ENCODE measurements around the gene SPATA3.

SPATA3 gene

DNA sequence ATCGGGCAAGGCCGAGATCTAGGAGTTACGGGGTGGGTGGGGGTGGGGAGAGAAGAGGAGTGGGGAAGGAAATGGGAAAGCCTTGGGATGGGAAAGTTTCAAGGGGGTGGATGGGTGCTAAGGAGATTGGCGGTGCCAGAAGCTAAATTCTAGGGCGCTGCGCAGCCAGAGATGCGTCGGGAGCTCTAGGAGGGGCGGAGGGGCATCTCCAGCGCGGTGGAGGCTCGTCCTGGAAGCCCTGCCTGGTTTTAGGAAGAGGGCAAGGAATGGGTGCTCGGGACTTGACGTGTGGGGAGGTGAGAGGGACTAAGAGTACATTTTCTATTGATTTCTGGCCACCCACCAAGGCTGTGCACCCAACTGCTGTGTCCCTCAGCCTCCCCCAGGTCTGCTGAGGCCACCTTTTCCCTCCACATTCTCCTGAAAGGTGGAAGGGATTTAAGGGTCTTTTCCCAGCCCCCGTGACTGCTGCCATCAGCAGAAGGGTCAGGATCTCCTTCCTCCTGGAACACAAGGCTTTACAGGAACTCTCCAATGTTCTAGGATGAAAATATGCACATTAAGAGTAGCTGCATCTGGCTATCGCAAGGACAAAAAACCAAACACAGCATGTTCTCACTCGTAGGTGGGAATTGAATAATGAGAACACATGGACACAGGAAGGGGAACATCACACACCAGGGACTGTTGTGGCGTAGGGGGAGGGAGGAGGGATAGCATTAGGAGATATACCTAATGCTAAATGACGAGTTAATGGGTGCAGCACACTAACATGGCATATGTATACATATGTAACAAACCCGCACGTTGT is 42.8 kb downstream of the SPATA3 start:
- TF ChIP-seq, protein P1, sequence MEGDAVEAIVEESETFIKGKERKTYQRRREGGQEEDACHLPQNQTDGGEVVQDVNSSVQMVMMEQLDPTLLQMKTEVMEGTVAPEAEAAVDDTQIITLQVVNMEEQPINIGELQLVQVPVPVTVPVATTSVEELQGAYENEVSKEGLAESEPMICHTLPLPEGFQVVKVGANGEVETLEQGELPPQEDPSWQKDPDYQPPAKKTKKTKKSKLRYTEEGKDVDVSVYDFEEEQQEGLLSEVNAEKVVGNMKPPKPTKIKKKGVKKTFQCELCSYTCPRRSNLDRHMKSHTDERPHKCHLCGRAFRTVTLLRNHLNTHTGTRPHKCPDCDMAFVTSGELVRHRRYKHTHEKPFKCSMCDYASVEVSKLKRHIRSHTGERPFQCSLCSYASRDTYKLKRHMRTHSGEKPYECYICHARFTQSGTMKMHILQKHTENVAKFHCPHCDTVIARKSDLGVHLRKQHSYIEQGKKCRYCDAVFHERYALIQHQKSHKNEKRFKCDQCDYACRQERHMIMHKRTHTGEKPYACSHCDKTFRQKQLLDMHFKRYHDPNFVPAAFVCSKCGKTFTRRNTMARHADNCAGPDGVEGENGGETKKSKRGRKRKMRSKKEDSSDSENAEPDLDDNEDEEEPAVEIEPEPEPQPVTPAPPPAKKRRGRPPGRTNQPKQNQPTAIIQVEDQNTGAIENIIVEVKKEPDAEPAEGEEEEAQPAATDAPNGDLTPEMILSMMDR (IDR thresholded peaks at IDR 0.05; ENCODE audit: insufficient read depth, low read depth, low read length, missing control alignments), result no peak
- H3K4me3 ChIP-seq (ENCODE audit: low read length), result no peak overlapping the region
- no peak for DNase-seq (ENCODE audit: low read depth)

DNA sequence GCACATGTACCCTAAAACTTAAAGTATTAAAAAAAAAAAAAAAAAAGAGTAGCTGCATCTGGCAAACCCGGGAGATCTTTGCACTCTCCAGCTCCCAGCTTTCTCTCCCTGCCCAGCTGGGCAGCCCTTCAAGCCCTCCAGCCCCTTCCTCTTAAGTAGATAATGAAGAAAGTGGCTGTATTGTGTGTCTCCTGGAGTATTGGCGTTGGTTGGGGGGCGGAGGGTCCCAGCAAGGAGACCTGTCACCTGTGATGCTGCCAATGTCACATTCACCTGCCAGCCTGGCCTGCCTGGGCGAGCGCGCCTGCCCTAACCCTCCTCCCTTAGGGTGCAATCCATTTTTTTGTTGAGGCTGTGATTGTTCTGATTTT is 43.4 kb downstream of the SPATA3 start:
- TF ChIP-seq, protein P1 (IDR thresholded peaks at IDR 0.05; ENCODE audit: insufficient read depth, low read depth, low read length, missing control alignments), result no peak
- DNase-seq (ENCODE audit: low read depth), result no peak
- no peak overlapping the region for H3K4me3 ChIP-seq (ENCODE audit: low read length)

DNA sequence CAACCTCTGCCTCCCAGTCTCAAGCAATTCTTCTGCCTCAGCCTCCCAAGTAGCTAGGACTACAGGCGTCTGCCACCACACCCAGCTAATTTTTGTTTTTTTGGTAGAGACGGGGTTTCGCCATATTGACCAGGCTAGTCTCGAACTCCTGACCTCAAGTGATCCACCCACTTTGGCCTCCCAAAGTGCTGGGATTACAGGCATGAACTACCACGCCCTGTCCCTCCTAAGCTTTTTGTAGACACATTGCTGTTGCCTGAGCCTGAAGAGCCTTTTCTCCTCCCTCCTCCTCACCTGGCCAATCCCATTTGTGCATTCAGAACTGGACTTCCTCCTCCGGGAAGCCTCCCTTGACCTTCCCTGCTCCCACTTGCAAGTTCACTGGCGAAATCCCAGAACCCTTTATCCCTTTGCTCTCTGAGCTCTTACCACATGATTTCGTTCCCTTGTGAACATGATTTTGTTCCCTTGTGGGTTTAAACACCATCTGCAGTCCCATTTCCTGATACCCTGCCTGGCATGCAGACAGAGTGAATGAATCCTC is 44.0 kb downstream of the SPATA3 start:
- no peak overlapping the region for H3K4me3 ChIP-seq (ENCODE audit: low read length)
- TF ChIP-seq, protein P1 (IDR thresholded peaks at IDR 0.05; ENCODE audit: insufficient read depth, low read depth, low read length, missing control alignments), result no peak
- no peak for DNase-seq (ENCODE audit: low read depth)

DNA sequence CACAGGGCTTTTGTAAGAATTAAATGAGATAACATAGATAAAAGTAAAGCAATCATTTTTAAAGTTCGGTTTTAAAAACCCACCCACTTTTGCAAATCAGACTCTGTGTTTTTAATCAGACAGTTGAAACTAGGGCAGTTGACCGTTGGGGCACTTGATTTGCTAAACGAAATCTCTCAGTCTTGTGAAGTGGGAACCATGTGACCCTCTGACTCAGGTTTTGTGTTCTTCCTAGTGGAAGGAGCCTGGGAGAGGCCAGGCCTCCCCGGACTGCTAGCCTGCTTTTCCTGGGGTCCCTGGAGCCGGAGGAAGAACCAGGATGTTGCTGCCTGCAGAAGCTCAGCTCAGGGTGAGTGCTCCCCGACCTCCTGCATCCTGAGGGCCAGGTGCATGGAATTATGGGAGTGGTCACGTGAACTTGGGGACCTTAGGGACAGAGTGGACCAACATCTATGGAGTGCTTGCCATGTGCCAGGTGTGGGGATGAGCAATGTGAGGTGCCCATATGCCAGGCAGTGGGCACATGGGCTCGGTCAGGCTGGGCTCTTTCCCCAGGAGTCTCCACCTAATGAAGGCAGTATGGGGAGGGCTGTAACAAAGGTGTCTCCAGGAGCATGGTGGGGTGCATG is 45.3 kb downstream of the SPATA3 start:
- TF ChIP-seq, protein P1 (IDR thresholded peaks at IDR 0.05; ENCODE audit: insufficient read depth, low read depth, low read length, missing control alignments), result no peak
- no peak overlapping the region for H3K4me3 ChIP-seq (ENCODE audit: low read length)
- no peak for DNase-seq (ENCODE audit: low read depth)

DNA sequence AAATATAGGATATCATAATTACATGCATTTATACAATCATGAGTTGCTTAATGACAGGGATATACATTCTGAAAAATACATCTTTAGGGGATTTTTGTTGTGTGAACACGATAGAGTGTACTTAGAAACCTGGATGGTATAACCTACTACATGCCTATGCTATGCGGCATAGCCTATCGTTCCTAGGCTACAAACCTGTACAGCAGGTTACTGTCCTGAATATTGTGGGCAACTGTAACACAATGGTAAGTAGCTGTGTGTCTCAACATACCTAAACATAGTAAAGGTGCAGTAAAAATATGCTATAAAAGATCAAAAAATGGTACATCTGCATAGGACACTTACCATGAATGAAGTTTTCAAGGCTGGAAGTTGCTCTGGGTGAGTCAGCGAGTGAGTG is 47.9 kb downstream of the SPATA3 start:
- no peak overlapping the region for H3K4me3 ChIP-seq (ENCODE audit: low read length)
- TF ChIP-seq, protein P1 (IDR thresholded peaks at IDR 0.05; ENCODE audit: insufficient read depth, low read depth, low read length, missing control alignments), result no peak
- DNase-seq (ENCODE audit: low read depth), result no peak

DNA sequence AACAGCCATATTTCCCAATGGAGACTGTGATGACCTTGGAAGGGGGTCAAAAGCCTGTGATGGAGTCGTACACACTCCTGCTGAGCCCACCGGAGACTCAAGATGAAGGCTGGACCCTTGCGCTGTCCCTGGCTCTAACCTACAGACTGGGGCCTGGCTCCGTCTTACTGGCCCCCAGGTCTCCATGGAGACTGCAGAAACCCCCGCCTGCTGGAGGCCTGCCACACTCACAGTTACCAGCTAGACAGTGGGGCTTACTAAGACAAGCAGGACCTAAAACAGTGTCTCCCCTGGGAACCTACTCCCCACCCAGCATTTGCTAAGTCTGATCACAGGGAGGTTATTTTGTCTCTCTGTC is 51.0 kb downstream of the SPATA3 start:
- no peak for DNase-seq (ENCODE audit: low read depth)

More for the DNA sequence above, 51.0 kb downstream of the SPATA3 start:
- TF ChIP-seq, protein P1 (IDR thresholded peaks at IDR 0.05; ENCODE audit: insufficient read depth, low read depth, low read length, missing control alignments), result no peak
- H3K4me3 ChIP-seq (ENCODE audit: low read length), result no peak overlapping the region
